Neutrophil (primary cell): ENCODE data around the gene RABGAP1L.
"Not testable (repeated sequence)": the region's sequence is repeated elsewhere in the genome, so short reads cannot be mapped to it uniquely, and the experiment has no call there.

ENCODE experiments used
- H3K27ac ChIP-seq: fragments of 200-600 bp; sonication (generic); 2 replicates; pipeline ENCODE4 v1.5.1; 2016; ENCODE audit warnings: mild to moderate bottlenecking, moderate library complexity
- H3K27me3 ChIP-seq: fragments of 200-600 bp; sonication (generic); 2 replicates; pipeline ENCODE4 v1.6.0; 2016; ENCODE audit warnings: mild to moderate bottlenecking
- H3K36me3 ChIP-seq: fragments of 200-600 bp; sonication (generic); 2 replicates; pipeline ENCODE4 v1.5.1; 2017
- H3K4me1 ChIP-seq, 2 experiments: fragments of 200-600 bp in 1 of 2; sonication (generic) in 1 of 2; 1 replicate in 1 of 2; 2 replicates in 1 of 2; pipeline versions ENCODE4 v1.5.1 to v1.6.1; 2013 to 2016; ENCODE audit warnings: low read depth in 1 of 2, low read length in 1 of 2, mild to moderate bottlenecking in 1 of 2, moderate library complexity in 1 of 2; ENCODE audit not compliant: control insufficient read depth in 1 of 2, insufficient read depth in 1 of 2
- H3K4me3 ChIP-seq, 2 experiments: fragments of 200-600 bp in 1 of 2; sonication (generic) in 1 of 2; 1 replicate in 1 of 2; 2 replicates in 1 of 2; pipeline ENCODE4 v1.5.1; 2013 to 2016; ENCODE audit warnings: low read depth in 1 of 2, low read length in 1 of 2, mild to moderate bottlenecking in 1 of 2, moderate library complexity in 1 of 2
- H3K9me3 ChIP-seq: fragments of 200-600 bp; sonication (generic); 2 replicates; pipeline ENCODE4 v1.5.1; 2016
- TF ChIP-seq, protein P1 (sequence below): fragments of 200-600 bp; sonication (generic); IDR thresholded peaks from 2 replicates; pipeline ENCODE4 v1.5.1; 2016; ENCODE audit warnings: antibody characterized with exemption

RABGAP1L gene

DNA sequence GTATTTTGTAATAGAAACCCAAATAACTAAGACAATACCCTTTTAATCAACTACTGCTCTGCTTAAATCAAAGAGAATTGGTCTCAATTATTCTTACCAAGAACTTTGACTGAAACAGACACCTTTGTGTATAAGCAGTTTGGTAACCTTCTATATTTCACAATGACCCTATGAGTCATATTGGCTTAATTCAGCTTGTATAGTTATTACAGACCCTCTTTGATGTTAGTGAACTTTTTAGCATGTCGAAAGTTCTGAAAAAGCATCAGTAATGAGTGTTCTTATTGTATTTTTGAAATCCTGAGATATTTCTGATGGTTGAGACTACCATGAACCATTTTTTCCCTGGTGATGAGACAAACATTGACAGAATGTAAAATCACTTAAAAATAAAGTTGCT is 43.3 kb upstream of the RABGAP1L start:
- TF ChIP-seq, protein P1, sequence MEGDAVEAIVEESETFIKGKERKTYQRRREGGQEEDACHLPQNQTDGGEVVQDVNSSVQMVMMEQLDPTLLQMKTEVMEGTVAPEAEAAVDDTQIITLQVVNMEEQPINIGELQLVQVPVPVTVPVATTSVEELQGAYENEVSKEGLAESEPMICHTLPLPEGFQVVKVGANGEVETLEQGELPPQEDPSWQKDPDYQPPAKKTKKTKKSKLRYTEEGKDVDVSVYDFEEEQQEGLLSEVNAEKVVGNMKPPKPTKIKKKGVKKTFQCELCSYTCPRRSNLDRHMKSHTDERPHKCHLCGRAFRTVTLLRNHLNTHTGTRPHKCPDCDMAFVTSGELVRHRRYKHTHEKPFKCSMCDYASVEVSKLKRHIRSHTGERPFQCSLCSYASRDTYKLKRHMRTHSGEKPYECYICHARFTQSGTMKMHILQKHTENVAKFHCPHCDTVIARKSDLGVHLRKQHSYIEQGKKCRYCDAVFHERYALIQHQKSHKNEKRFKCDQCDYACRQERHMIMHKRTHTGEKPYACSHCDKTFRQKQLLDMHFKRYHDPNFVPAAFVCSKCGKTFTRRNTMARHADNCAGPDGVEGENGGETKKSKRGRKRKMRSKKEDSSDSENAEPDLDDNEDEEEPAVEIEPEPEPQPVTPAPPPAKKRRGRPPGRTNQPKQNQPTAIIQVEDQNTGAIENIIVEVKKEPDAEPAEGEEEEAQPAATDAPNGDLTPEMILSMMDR: no peak
- no peak overlapping the region for H3K4me3 ChIP-seq
- no peak overlapping the region for H3K27ac ChIP-seq
- H3K36me3 ChIP-seq: no peaks in the 10 kb centered on the region
- H3K9me3 ChIP-seq: no peaks in the 10 kb centered on the region
- H3K27me3 ChIP-seq: no peaks in the 10 kb centered on the region
- H3K4me1 ChIP-seq: no peaks in the 10 kb centered on the region

DNA sequence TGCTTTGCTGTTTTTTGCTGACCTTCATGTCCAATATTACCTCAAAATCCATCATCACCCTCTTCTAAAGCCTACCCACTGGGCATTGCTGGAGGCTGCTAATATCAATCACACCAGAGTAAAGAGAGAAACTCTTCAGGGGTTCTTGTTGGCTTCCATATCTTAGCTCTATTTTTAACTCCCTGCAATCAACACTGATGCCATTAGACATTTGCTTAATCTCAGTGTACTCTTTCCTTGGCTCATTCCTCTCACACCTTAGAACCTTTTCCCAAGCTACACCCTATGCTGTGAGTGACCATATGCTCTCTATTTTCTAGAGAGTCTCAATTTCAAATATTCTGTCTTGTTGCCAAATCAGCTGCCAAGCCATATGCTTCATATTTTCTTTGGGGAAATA is 40.6 kb upstream of the RABGAP1L start:
- Histone ChIP-seq H3K27ac (no peak overlapping the region), H3K36me3 (no peaks in the 10 kb centered on the region), H3K4me1 (no peaks in the 10 kb centered on the region), H3K4me3 (no peak overlapping the region), H3K27me3 (no peaks in the 10 kb centered on the region), H3K9me3 (no peaks in the 10 kb centered on the region)
- TF ChIP-seq, protein P1: no peak

DNA sequence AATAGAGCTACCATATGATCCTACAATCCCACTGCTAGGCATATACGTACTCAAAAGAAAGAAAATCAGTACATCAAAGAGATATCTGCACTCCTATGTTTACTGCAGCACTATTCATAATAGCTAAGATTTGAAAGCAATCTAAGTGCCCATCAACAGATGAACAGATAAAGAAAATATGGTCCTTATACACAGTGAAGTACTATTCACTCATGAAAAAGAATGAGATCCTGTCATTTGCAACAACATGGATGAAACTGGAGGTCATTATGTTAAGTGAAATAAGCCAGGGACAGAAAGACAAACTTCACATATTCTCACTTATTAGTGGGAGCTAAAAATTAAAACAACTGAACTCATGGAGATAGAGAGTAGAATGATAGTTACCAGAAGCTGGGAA is 37.0 kb upstream of the RABGAP1L start:
- not testable (repeated sequence) for H3K27me3 ChIP-seq, H3K27ac ChIP-seq, H3K36me3 ChIP-seq, H3K9me3 ChIP-seq, H3K4me3 ChIP-seq, H3K4me1 ChIP-seq

DNA sequence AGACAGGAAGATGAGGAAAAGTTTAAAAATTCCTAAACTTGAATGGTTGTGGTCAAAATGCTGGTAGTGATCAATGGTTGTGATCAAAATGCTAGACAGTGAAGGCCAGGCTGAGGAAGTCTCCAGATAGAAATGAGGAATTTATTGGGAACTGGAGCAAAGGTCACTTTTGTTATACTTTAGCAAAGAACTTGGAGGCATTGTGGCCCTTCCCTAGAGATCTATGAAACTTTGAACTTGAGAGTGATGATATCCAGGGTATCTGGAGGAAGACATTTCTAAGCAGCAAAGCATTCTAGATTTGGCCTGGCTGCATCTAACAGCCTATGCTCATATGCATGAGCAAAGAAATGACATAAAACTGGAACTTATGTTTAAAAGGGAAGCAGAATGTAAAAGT is 35.5 kb upstream of the RABGAP1L start:
- Histone ChIP-seq H3K9me3 (no peaks in the 10 kb centered on the region), H3K27ac (no peak overlapping the region), H3K36me3 (no peaks in the 10 kb centered on the region), H3K4me3 (no peak overlapping the region), H3K4me1 (no peaks in the 10 kb centered on the region), H3K27me3 (no peaks in the 10 kb centered on the region)
- TF ChIP-seq, protein P1: no peak

DNA sequence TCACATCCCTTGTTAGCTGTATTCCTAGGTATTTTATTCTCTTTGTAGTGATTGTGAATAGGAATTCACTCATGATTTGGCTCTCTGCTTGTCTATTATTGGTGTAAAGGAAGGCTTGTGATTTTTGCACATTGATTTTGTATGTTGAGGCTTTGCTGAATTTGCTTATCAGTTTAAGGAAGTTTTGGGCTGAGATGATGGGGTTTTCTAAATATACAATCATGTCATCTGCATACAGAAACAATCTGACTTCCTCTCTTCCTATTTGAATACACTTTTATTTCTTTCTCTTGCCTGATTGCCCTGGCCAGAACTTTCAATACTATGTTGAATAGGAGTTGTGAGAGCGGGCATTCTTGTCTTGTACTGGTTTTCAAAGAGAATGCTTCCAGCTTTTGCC is 32.1 kb upstream of the RABGAP1L start:
- H3K4me3 ChIP-seq, H3K36me3 ChIP-seq, H3K9me3 ChIP-seq, H3K27ac ChIP-seq, H3K27me3 ChIP-seq, H3K4me1 ChIP-seq: not testable (repeated sequence)

DNA sequence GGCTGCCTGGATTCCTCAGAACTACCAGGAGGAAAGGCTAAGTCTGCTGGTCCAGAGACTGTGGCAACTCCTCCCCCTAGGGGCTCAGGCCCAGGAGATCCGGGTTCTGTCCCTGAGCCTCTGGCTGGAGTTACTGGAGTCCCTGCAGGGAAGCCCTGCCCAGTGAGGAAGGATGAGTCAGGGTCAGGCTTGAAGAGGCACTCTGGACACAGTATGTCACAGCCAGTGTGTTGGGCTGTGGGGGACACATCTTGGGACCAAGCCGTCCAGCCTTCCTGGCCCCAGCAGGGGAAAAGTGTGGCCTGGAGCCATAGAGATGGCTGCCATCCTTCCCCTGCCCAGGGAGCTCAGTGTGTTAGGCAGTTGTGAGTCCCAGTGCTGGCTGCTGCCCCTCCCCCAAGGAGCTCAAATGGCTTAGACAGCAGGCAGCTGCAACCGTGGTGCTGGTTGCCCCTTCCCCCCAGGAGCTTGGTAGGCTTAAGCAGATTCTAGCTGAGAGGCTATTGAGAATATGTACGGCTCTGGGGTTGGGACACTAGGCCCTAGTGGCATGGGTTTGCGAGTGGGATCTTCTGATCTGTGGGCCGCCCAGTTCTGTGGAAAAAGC is 28.2 kb upstream of the RABGAP1L start:
- TF ChIP-seq, protein P1: no peak
- Histone ChIP-seq H3K9me3 (no peaks in the 10 kb centered on the region), H3K36me3 (no peaks in the 10 kb centered on the region), H3K4me3 (no peak overlapping the region), H3K4me1 (no peaks in the 10 kb centered on the region), H3K27me3 (no peaks in the 10 kb centered on the region), H3K27ac (no peak overlapping the region)
